OCI-LY1 (cell line): ENCODE data around the gene MCRS1.

ENCODE experiments used
- CTCF ChIP-seq: fragments of 200-600 bp; sonication (generic), shearing (Covaris generic); IDR thresholded peaks from 2 replicates; pipeline ENCODE4 v1.5.1; 2017; ENCODE audit warnings: mild to moderate bottlenecking, antibody characterized with exemption, low read length, moderate library complexity, mixed read lengths
- EZH2 ChIP-seq: fragments of 200-600 bp; sonication (generic), shearing (Covaris generic); IDR thresholded peaks from 2 replicates; pipeline ENCODE4 v1.8.0; 2017; ENCODE audit warnings: borderline replicate concordance, mixed run types, mild to moderate bottlenecking, antibody characterized with exemption, low read length, moderate library complexity, mixed read lengths

- no peak for TF ChIP-seq CTCF
- no peak for TF ChIP-seq EZH2
Observed at GRCh38 chr12:49552425-49552824, 15.5 kb downstream of the MCRS1 start.
